HepG2 (cell line): Measurements from ENCODE around the gene PIP4K2C. TPM values are rescaled to one million over a fixed set of nuclear protein-coding genes. Genes with fewer than 3 reads are reported as not detected.

Source experiments
- BRCA1 ChIP-seq: sonication (generic); formaldehyde crosslinking; IDR thresholded peaks from 2 replicates; pipeline ENCODE4 v1.4.0; 2020; ENCODE audit warnings: missing genetic modification reagents
- FOSL1 ChIP-seq: sonication (generic); formaldehyde crosslinking; IDR thresholded peaks from 2 replicates; pipeline ENCODE4 v1.9.0; 2021; ENCODE audit warnings: missing genetic modification reagents, borderline replicate concordance
- FOXK2 ChIP-seq: fragments of 450-650 bp; IDR thresholded peaks from 2 replicates; pipeline ENCODE4 v1.6.1; 2016
- KAT8 ChIP-seq: IDR thresholded peaks from 2 replicates; pipeline ENCODE4 v1.6.1; 2016; ENCODE audit warnings: missing genetic modification reagents, missing compliant biosample characterization
- KLF11 ChIP-seq: IDR thresholded peaks from 2 replicates; pipeline ENCODE4 v1.6.1; 2016; ENCODE audit warnings: missing compliant biosample characterization
- LBX2 ChIP-seq: sonication (generic); formaldehyde crosslinking; IDR thresholded peaks from 2 replicates; pipeline ENCODE4 v1.5.0; 2020; ENCODE audit warnings: missing genetic modification reagents, mild to moderate bottlenecking, borderline replicate concordance
- MAFG ChIP-seq: sonication (generic); formaldehyde crosslinking; IDR thresholded peaks from 2 replicates; pipeline ENCODE4 v1.5.1; 2020; ENCODE audit warnings: mild to moderate bottlenecking, missing genetic modification reagents
- PRDM10 ChIP-seq: sonication (generic); formaldehyde crosslinking; IDR thresholded peaks from 2 replicates; pipeline ENCODE4 v1.4.0; 2020; ENCODE audit warnings: low read depth, missing genetic modification reagents
- PTBP1 ChIP-seq: fragments of 200-400 bp; formaldehyde crosslinking; IDR thresholded peaks from 2 replicates; pipeline ENCODE4 v1.6.1; 2018; ENCODE audit warnings: low read length, low read depth; ENCODE audit not compliant: poor library complexity, severe bottlenecking
- SALL1 ChIP-seq: sonication (generic); formaldehyde crosslinking; IDR thresholded peaks from 2 replicates; pipeline ENCODE4 v1.8.0; 2022; ENCODE audit warnings: mild to moderate bottlenecking, missing genetic modification reagents
- SAP130 ChIP-seq: IDR thresholded peaks from 2 replicates; pipeline ENCODE4 v1.6.1; 2016; ENCODE audit warnings: low read depth
- STAG1 ChIP-seq: sonication (generic); formaldehyde crosslinking; IDR thresholded peaks from 2 replicates; pipeline ENCODE4 v1.4.0; 2020; ENCODE audit warnings: missing genetic modification reagents
- TP53 ChIP-seq: sonication (generic); formaldehyde crosslinking; conservative IDR thresholded peaks from 2 replicates; pipeline ENCODE4 v1.4.0; 2020; ENCODE audit warnings: missing genetic modification reagents
- UBTF ChIP-seq: sonication (generic); formaldehyde crosslinking; IDR thresholded peaks from 2 replicates; pipeline ENCODE4 v1.4.0; 2020; ENCODE audit warnings: mild to moderate bottlenecking, missing genetic modification reagents
- ZBTB4 ChIP-seq: sonication (generic); formaldehyde crosslinking; IDR thresholded peaks from 2 replicates; pipeline ENCODE4 v1.4.0; 2020; ENCODE audit warnings: missing genetic modification reagents, mild to moderate bottlenecking, borderline replicate concordance
- ZMAT3 ChIP-seq: sonication (generic); formaldehyde crosslinking; conservative IDR thresholded peaks from 2 replicates; pipeline ENCODE4 v1.7.0; 2021; ENCODE audit warnings: missing genetic modification reagents
- ZNF232 ChIP-seq: sonication (generic); formaldehyde crosslinking; IDR thresholded peaks from 2 replicates; pipeline ENCODE4 v1.4.0; 2020; ENCODE audit warnings: missing genetic modification reagents, borderline replicate concordance
- ZNF30 ChIP-seq: sonication (generic); formaldehyde crosslinking; IDR thresholded peaks from 2 replicates; pipeline ENCODE4 v1.5.0; 2020; ENCODE audit warnings: mild to moderate bottlenecking, missing genetic modification reagents
- ZNF644 ChIP-seq: IDR thresholded peaks from 2 replicates; pipeline ENCODE4 v1.6.1; 2016; ENCODE audit warnings: low read depth
- ZNF746 ChIP-seq: sonication (generic); formaldehyde crosslinking; IDR thresholded peaks from 2 replicates; pipeline ENCODE4 v1.8.0; 2022; ENCODE audit warnings: mild to moderate bottlenecking, missing genetic modification reagents
- ZNF75D ChIP-seq: sonication (generic); formaldehyde crosslinking; IDR thresholded peaks from 2 replicates; pipeline ENCODE4 v1.8.1; 2023; ENCODE audit warnings: missing genetic modification reagents, mild to moderate bottlenecking, borderline replicate concordance
- polyA plus RNA-seq, 8 experiments: library from polyadenylated mRNA; depleted of rRNA in 3 of 8; stranded (reverse) in 7 of 8; unstranded in 1 of 8; fragments of >200 nt; fragmentation: Illumina TruSeq in 4 of 8; extraction: Trizol in 4 of 8; gene quantifications; 2 replicates each; pipeline versions ENCODE4 v1.2.1 to v1.2.3, GENCODE V29; 2011 to 2016; ENCODE audit warnings: low read depth in 4 of 8, missing spikeins in 1 of 8, mixed read lengths in 1 of 8; ENCODE audit not compliant: insufficient read depth in 1 of 8
- total RNA-seq, 5 experiments: library from RNA; depleted of rRNA; stranded (reverse); fragments of >200 nt; fragmentation: Illumina TruSeq; extraction: Trizol; gene quantifications; 2 replicates each; pipeline ENCODE4 v1.2.3, GENCODE V29; 2016; ENCODE audit warnings: low read depth in 1 of 5

Gene PIP4K2C
- total and polyA plus RNA-seq, 2 of the 13 experiments (the other 11 are each of a cell fraction or from before 2014, with no cell fraction given), result 23.3 to 26.4 TPM

GRCh38 chr12:57619434-57620244 is 28.6 kb downstream of the PIP4K2C start (continued):
- TF ChIP-seq TP53 (CRISPR knock-in tag) (no peak), ZMAT3 (CRISPR knock-in tag) (0 out of 2 replicates have a peak, but pooled peaks have one; percentile 47), ZNF644 (CRISPR knock-in tag) (no peak), SAP130 (peak; percentile 41), PTBP1 (no peak), FOXK2 (no peak), LBX2 (CRISPR knock-in tag) (peak; percentile 75; the same call in 1 of the 2 replicates), ZBTB4 (no peak), SALL1 (CRISPR knock-in tag) (no peak), BRCA1 (CRISPR knock-in tag) (no peak), FOSL1 (CRISPR knock-in tag) (no peak), STAG1 (peak; percentile 23; the same call in 1 of the 2 replicates), MAFG (CRISPR knock-in tag) (no peak), ZNF30 (CRISPR knock-in tag) (no peak), PRDM10 (CRISPR knock-in tag) (no peak), KAT8 (CRISPR knock-in tag) (no peak), KLF11 (no peak), ZNF746 (CRISPR knock-in tag) (no peak), UBTF (CRISPR knock-in tag) (peak; percentile 82), ZNF232 (CRISPR knock-in tag) (no peak), ZNF75D (CRISPR knock-in tag) (no peak)
